T-helper 9 cell (primary cell): Measurements from ENCODE around the gene C16orf54.
"Not testable (repeated sequence)": the region's sequence is repeated elsewhere in the genome, so short reads cannot be mapped to it uniquely, and the experiment has no call there.

ENCODE experiments used
- DNase-seq: peaks from one replicate; pipeline ENCODE4 v3.0.0-alpha.2; 2020

C16orf54 gene

GRCh38 chr16:29738514-29738913, 7.3 kb downstream of the C16orf54 start:
- DNase-seq: peak; percentile 40

- DNase-seq: no peak
These were observed 8.1 kb downstream of the C16orf54 start for GRCh38 chr16:29737713-29738112.

- no peak for DNase-seq
These were observed 9.0 kb downstream of the C16orf54 start for GRCh38 chr16:29736764-29737163.

- DNase-seq: no peak
These were observed 9.7 kb downstream of the C16orf54 start for GRCh38 chr16:29736112-29736511.

- DNase-seq: no peak
These were observed 11.0 kb downstream of the C16orf54 start for GRCh38 chr16:29734786-29735185.

- not testable (repeated sequence) for DNase-seq
These were observed 13.8 kb downstream of the C16orf54 start for GRCh38 chr16:29731768-29732601.

- DNase-seq: no peak
These were observed 15.1 kb downstream of the C16orf54 start for GRCh38 chr16:29730649-29731048.

- DNase-seq: no peak
These were observed 16.7 kb downstream of the C16orf54 start for GRCh38 chr16:29729116-29729521.

GRCh38 chr16:29727452-29727851, 18.3 kb downstream of the C16orf54 start:
- no peak for DNase-seq

- no peak for DNase-seq
These were observed 18.9 kb downstream of the C16orf54 start for GRCh38 chr16:29726845-29727377.

GRCh38 chr16:29721167-29721879, 24.5 kb downstream of the C16orf54 start:
- peak; percentile 25 for DNase-seq

GRCh38 chr16:29720703-29721102, 25.1 kb downstream of the C16orf54 start:
- no peak for DNase-seq

- no peak for DNase-seq
These were observed 26.7 kb downstream of the C16orf54 start for GRCh38 chr16:29719063-29719462.

- DNase-seq: no peak
These were observed 28.7 kb downstream of the C16orf54 start for GRCh38 chr16:29717113-29717512.

- DNase-seq: no peak
These were observed 30.8 kb downstream of the C16orf54 start for GRCh38 chr16:29714972-29715371.

- DNase-seq: no peak
These were observed 31.4 kb downstream of the C16orf54 start for GRCh38 chr16:29714396-29714795.

- DNase-seq: no peak
These were observed 33.0 kb downstream of the C16orf54 start for GRCh38 chr16:29712809-29713208.

GRCh38 chr16:29710227-29711219, 35.3 kb downstream of the C16orf54 start:
- DNase-seq: no peak

- not testable (repeated sequence) for DNase-seq
These were observed 36.1 kb downstream of the C16orf54 start for GRCh38 chr16:29709657-29710056.

GRCh38 chr16:29708917-29709600, 36.7 kb downstream of the C16orf54 start:
- DNase-seq: no peak

- DNase-seq: not testable (repeated sequence)
These were observed 38.6 kb downstream of the C16orf54 start for GRCh38 chr16:29707160-29707559.

- DNase-seq: no peak
These were observed 40.8 kb downstream of the C16orf54 start for GRCh38 chr16:29705030-29705429.
